AG09319 (cell line): ENCODE measurements around the gene NTMT1.

ENCODE experiments used
- DNase-seq: peaks from one replicate; pipeline ENCODE4 v3.0.0-alpha.2; 2010; ENCODE audit warnings: low read depth; ENCODE audit errors: extremely low read depth
- TF ChIP-seq, protein P1 (sequence below): IDR thresholded peaks from 2 replicates; pipeline ENCODE4 v1.5.1; 2011; ENCODE audit warnings: low read depth, mild to moderate bottlenecking, inconsistent platforms, low read length, moderate library complexity

Gene NTMT1

DNA sequence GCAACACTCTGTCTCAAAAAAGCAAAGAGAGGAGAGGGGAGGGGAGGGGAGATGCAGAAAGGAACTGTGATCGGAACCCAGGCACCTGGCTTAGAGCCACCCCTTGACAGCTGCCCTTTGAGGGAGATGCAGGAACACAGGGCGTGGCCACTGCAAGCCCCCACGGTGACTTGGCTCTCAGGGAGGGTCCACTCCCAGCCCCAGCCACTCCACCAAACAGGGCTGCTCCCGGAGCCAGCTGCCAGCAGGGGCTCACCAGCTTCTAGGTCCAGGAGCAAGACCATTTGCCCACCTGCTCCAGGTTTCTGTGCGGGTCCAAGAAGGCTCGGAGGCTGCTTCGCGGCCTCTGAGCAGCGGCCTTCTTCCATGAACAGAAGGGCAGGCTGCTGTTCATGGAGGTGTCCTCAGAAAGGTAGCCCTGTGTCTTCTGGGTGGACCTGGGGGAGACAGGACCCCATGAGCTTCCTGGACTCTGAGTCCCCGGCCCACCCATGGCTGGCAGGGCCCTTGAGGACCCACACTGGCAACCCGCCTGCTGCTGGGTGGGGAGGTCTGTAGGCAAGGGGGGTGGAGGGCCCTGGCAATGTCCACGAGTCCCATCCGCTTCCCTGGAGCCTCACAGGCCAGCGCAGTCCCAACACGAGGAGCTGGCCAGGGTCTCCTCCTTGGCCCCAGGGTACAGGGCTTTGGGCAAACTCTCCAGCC is 13.0 kb upstream of the NTMT1 start:
- DNase-seq, result no peak
- TF ChIP-seq, protein P1, sequence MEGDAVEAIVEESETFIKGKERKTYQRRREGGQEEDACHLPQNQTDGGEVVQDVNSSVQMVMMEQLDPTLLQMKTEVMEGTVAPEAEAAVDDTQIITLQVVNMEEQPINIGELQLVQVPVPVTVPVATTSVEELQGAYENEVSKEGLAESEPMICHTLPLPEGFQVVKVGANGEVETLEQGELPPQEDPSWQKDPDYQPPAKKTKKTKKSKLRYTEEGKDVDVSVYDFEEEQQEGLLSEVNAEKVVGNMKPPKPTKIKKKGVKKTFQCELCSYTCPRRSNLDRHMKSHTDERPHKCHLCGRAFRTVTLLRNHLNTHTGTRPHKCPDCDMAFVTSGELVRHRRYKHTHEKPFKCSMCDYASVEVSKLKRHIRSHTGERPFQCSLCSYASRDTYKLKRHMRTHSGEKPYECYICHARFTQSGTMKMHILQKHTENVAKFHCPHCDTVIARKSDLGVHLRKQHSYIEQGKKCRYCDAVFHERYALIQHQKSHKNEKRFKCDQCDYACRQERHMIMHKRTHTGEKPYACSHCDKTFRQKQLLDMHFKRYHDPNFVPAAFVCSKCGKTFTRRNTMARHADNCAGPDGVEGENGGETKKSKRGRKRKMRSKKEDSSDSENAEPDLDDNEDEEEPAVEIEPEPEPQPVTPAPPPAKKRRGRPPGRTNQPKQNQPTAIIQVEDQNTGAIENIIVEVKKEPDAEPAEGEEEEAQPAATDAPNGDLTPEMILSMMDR, result no peak

DNA sequence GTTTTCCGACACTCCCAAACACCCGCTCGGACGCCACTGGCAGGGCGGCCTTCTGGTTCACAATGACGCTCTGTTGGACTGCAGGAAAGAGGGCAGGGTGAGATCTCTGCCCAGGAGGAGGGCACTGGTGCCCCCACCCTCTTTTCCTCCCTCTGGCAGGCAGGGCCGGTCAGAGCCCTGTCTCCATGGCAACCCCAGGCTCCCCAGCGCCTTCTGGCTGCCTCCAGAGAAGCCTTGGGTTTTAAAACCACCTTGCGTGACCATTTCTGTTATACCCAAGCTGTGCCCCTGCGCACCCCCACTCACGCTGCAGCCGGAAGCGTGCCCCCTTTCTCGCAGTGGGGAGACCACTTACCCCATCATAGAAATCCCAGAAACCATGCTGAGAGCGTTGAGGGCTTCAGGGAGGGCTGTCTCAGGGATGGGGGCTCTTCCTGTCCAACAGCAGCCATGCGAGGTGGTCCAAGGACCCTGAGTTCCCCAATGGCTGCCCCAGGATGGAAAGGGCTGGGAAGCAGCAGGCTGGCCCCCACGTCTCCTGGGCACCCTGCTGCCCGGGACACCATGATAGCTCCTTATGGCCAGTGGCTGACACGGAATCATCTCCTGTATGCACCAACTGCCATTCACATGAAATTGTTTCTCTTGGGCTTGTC is 12.3 kb upstream of the NTMT1 start:
- TF ChIP-seq, protein P1, result no peak
- DNase-seq, result no peak

GRCh38 chr9:129614932-129615331 is 11.0 kb upstream of the NTMT1 start:
- TF ChIP-seq, protein P1, result no peak
- no peak for DNase-seq

- no peak for DNase-seq
- TF ChIP-seq, protein P1, result no peak
Measured at GRCh38 chr9:129615407-129616285, 10.3 kb upstream of the NTMT1 start.

DNA sequence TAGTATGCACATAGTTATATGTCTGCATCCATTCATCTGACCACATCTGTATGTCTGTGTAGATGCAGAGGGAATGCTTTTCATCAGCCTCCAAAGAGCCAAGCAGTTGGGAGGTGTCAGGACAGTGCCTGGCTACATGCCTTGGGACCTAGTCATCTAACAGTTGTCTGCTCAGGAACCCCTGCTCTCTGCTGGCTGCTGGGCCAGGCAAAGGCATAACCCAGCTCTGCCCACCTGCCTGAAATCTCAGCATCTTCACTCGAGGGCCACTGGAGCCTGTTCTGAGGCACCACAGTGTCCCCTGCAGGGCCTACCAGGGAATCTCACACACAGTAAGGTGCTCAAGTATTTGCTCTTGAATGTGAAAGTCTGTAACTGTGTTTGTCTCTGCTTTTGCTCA is 8.8 kb upstream of the NTMT1 start:
- no peak for DNase-seq
- TF ChIP-seq, protein P1, result peak; percentile 68

- no peak for DNase-seq
- TF ChIP-seq, protein P1, result peak; percentile 22
Measured at GRCh38 chr9:129619787-129620668, 5.9 kb upstream of the NTMT1 start.
